Stimulated activated CD4-positive, alpha-beta T cell treated with anti-CD3 and anti-CD28 coated beads, Interleukin-15, amount 100 ng/mL, for 24 hours (primary cell): ENCODE data around the gene KDM6A.
A peak's percentile ranks its signal among the peaks of the same experiment; 100 is the strongest.
"Not testable (repeated sequence)": the region's sequence is repeated elsewhere in the genome, so short reads cannot be mapped to it uniquely, and the experiment has no call there.

ENCODE experiments used
- DNase-seq: peaks from one replicate; pipeline ENCODE4 v3.0.0-alpha.2; 2020

KDM6A gene

GRCh38 chrX:44890247-44890646 is 17.3 kb downstream of the KDM6A start:
- no peak for DNase-seq

- not testable (repeated sequence) for DNase-seq
Measured at GRCh38 chrX:44890687-44891086, 17.7 kb downstream of the KDM6A start.

GRCh38 chrX:44891642-44892041 is 18.7 kb downstream of the KDM6A start:
- DNase-seq, result no peak

GRCh38 chrX:44896876-44897186 is 23.8 kb downstream of the KDM6A start:
- no peak for DNase-seq

- DNase-seq, result no peak
Measured at GRCh38 chrX:44897539-44897938, 24.6 kb downstream of the KDM6A start.

- peak; percentile 3 for DNase-seq
Measured at GRCh38 chrX:44898411-44899221, 25.6 kb downstream of the KDM6A start.

- DNase-seq, result no peak
Measured at GRCh38 chrX:44899946-44900345, 27.0 kb downstream of the KDM6A start.

GRCh38 chrX:44903107-44903506 is 30.1 kb downstream of the KDM6A start:
- DNase-seq, result peak; percentile 22

DNA sequence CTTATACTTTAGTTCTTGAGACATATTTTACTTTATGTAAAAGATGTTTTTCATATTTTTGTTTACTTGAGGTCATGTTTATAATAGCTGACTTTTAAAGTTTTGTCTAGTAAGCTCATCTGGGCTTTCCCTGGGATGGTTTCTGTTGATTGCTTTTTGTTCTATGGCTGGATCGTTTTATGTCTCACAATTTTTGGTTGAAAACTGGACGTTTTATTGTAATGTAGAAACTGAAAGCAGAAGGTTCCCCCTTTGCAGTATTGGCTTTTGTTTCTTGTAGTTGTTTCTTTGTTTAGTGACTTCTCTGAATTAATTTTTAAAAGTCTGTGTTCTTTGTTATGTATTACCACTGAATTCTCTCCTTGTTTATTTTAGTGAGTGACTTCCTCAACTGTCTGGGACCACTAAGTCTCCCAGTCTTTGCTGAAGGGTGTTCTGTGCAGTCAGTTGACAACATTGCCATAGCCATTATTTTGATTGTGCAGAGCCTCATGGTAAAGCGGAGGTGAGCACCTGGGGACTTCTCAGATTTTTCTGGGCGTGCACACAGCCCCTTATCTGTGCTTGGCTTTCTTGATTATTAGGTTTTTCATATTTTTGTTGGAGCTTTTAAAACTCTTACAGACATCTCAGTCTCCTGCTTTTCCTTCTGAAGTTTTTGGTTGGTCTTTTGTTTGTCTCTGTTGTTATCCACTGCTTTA is 31.0 kb downstream of the KDM6A start:
- DNase-seq, result no peak

DNA sequence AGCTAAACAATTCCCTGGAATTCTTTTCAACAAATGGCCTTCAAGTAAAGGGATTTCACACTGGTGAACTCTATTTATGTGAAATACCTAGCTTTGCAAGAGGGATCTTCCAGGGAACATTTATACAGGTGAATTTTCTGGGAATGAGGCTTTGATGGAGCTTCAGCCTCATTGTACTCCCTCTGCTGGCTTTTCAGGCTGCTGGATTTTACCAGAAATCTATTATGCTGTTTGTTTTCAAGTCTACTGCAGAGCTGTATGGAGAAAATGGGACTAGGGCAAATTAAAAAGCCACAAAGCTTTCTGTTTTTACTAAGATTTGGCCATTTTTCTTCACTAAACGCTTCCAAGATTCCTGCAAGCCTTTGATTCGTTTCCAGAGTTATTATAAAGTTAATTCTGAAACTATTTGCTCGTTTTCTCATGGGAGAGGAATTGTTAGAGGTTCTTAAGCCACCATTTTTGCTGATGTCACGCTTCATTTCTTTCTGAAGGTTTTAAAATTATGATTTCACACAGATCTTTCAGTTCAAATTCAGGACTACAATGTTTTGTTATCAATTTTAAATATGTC is 31.6 kb downstream of the KDM6A start:
- no peak for DNase-seq

DNA sequence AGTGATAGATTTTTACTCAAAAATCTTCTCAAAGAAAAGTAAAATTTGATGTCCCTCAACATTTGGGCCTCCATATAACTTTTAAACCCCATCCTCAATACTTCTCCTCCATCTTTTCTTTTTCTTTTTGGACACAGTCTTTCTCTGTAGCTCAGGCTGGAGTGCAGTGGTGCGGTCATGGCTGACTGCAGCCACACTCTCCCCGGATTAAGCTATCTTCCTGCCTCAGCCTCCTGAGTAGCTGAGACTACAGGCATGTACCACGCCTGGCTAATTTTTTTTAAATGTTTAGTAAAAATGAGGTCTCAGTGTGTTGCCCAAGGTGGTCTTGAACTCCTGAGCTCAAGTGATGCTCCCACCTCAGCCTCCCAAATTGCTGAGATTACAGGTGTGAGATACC is 33.1 kb downstream of the KDM6A start:
- DNase-seq, result no peak

- DNase-seq, result no peak
Measured at GRCh38 chrX:44906542-44906941, 33.6 kb downstream of the KDM6A start.

GRCh38 chrX:44908153-44908552 is 35.2 kb downstream of the KDM6A start:
- DNase-seq, result no peak

- DNase-seq, result no peak
Measured at GRCh38 chrX:44908827-44909226, 35.8 kb downstream of the KDM6A start.

GRCh38 chrX:44910508-44910907 is 37.5 kb downstream of the KDM6A start:
- DNase-seq, result not testable (repeated sequence)

DNA sequence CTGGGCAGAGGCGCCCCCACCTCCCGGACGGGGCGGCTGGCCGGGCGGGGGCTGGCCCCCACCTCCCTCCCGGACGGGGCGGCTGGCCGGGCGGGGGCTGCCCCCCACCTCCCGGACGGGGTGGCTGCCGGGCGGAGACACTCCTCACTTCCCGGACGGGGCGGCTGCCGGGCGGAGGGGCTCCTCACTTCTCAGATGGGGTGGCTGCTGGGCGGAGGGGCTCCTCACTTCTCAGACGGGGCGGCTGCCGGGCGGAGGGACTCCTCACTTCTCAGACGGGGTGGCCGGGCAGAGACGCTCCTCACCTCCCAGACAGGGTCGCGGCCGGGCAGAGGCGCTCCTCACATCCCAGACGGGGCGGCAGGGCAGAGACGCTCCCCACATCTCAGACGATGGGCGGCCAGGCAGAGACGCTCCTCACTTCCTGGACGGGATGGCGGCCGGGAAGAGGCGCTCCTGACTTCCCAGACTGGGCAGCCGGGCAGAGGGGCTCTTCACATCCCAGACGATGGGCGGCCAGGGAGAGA is 38.1 kb downstream of the KDM6A start:
- DNase-seq, result not testable (repeated sequence)

DNA sequence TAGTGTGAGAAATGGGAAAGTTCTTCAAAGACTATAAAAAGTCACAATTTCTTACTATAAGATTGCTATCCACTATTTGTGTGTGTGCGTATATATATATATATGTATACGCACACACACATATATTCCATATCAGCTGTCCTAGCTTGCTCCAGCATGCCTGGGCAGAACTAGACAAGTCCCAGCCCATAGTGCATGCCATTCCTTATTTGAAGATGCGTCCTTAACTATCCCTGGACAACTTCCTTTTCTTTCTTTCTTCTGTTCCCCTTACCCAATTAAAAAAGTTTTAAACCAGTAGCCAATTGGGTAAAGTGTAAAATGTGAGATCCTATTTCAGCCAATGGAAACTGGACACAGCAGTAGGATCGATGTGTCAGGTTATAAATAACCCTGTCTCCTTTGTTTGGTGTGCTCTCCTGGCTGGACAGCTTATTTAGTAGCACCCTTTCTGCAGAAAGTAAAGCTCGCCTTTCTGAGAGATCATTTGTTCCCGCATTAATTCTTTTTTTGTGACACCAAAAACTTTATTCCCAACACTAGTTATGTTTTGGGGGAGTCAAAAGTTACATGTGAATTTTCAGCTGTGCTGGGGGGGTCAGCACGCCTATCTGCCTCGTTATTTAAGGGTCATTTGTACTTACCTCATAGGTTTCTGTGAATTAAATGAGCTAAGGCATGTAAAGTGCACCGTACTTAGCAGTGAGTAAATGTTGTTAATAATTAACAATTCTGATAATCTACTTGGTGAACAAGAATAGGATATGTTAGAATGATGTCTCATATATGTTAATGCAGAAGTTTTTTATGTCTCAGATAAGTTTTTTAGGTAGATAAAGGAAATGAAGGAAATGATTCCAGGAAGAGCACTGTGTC is 40.9 kb downstream of the KDM6A start:
- no peak for DNase-seq

DNA sequence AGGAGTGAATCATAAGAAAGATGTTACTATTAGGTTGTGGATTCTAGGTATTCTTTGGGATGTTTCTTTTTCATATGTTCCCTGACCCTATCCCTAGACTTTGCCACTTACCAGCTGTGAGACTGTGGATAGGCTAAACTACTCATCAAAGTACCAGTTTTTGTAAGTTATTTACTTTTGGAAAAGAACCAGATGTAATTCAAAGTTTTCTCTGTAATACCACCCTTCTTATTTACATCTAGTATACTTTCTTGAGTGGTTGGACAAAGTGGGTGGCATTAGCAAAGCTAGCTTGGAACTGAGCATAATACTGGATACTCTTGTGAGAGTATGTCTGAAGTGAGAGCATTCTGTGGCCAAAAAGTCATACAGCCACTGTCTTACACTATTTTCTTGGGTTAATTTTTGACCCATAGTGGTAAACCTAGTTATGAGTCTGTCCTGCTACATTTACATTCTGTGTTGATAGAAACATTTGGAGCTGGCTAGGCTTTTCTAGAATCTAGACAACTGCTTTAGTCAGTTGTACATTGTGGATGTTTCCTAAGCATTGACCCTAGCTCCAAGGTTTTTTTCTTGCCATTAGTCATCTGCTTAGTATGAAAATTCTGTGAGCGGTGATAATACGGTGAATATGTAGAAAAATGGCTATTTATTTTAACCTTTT is 41.7 kb downstream of the KDM6A start:
- DNase-seq, result no peak

DNA sequence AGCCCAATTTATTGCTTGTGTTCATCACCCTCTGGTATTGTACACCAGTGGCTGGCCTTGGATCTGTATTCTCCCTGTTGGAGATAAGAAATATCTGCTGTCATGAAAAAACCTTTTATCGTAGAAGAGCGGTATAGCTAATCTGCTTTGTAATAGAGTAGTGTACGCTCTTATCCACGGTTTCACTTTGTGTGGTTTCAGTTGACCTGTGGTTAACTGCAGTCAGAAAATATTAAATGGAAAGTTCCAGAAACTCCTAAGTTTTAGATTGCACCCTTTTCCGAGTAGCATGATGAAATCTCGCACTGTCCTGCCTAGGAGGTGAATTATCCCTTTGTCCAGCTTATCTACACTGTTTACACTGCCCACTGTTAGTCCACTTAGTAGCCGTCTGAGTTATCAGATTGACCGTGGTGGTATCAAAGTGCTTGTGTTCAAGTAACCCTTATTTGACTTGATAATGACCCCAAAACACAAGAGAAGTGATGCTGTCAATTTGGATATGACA is 42.4 kb downstream of the KDM6A start:
- no peak for DNase-seq

DNA sequence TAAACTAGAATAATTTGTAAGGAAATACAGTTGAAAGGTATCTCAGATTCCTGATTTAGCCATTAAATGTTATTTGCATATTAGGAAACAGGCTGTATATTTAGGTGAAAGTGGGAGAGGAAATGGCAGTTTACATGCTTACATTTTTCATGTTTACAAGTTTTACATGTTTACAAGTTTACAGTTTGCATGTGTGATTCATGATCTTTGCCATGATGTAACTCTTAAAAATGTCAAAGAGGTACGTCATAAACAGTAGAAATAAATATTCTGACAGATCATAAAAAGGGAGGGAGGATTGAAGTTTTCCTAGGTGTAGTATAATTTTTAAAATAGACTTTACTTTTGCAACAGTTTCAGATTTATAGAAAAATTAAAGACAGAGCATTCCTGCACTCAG is 45.7 kb downstream of the KDM6A start:
- no peak for DNase-seq

DNA sequence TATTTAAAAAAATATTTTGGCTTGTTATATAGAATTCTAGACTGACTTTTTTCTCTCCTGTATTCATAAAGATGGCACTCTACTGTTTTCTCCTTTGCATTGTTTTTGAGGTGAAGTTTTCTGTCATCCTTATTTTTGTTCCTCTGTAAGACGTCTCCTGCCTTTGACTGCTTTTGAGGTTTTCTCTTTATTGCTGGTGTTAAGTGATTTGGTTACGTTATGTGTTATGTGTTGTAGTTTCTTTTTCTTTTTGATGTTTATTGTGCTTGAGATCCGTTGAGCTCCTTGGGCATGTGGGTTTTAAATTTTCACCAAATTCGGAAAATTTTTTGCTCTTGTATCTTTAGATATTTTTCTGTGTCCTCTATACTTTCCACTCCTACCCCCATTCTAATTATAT is 50.0 kb downstream of the KDM6A start:
- DNase-seq, result no peak

GRCh38 chrX:44927398-44927797 is 54.4 kb downstream of the KDM6A start:
- no peak for DNase-seq
